ENCODE measurements around the gene AAGAB.
"Not testable (repeated sequence)": the region's sequence is repeated elsewhere in the genome, so short reads cannot be mapped to it uniquely, and the experiment has no call there.

The AAGAB gene

GRCh38 chr15:67168694-67169093 is 85.8 kb downstream of the AAGAB start:
- no peak for DNase-seq

GRCh38 chr15:67167091-67167490 is 87.4 kb downstream of the AAGAB start:
- DNase-seq = no peak

- no peak for DNase-seq
These were observed 88.0 kb downstream of the AAGAB start for GRCh38 chr15:67166280-67167009.

GRCh38 chr15:67165254-67166253 is 88.9 kb downstream of the AAGAB start:
- DNase-seq = no peak

- no peak for DNase-seq
These were observed 89.6 kb downstream of the AAGAB start for GRCh38 chr15:67164811-67165253.

GRCh38 chr15:67164401-67164791 is 90.1 kb downstream of the AAGAB start:
- DNase-seq = no peak

GRCh38 chr15:67163180-67163579 is 91.3 kb downstream of the AAGAB start:
- DNase-seq = no peak

- no peak for DNase-seq
These were observed 92.6 kb downstream of the AAGAB start for GRCh38 chr15:67161881-67162280.

GRCh38 chr15:67161412-67161811 is 93.0 kb downstream of the AAGAB start:
- DNase-seq = no peak

GRCh38 chr15:67158367-67158766 is 96.1 kb downstream of the AAGAB start:
- DNase-seq = no peak

GRCh38 chr15:67157521-67158252 is 96.8 kb downstream of the AAGAB start:
- DNase-seq = no peak

GRCh38 chr15:67156834-67157233 is 97.6 kb downstream of the AAGAB start:
- DNase-seq = no peak

- no peak for DNase-seq
These were observed 98.0 kb downstream of the AAGAB start for GRCh38 chr15:67156426-67156825.

GRCh38 chr15:67154249-67154648 is 100.2 kb downstream of the AAGAB start:
- no peak for DNase-seq

- not testable (repeated sequence) for DNase-seq
These were observed 101.4 kb downstream of the AAGAB start for GRCh38 chr15:67153044-67153443.

- DNase-seq = no peak
These were observed 102.0 kb downstream of the AAGAB start for GRCh38 chr15:67152429-67152828.

All from activated CD4-positive, alpha-beta T cell treated with anti-CD3 and anti-CD28 coated beads for 1 hour (primary cell).